T-helper 2 cell treated with Interferon-gamma antibody and Interleukin-4, amounts not matched to agents 100 ng/mL and 5 ng/mL, for 36 hours (primary cell): ENCODE measurements around the gene C1orf198. TPM values are rescaled to one million over a fixed set of nuclear protein-coding genes. Genes with fewer than 3 reads are reported as not detected.

ENCODE experiments used
- intact Hi-C: fragments of 100-400 bp; cut with micrococcal nuclease; formaldehyde crosslinking; loops from one replicate; pipeline ENCODE4 v1.15.1; 2023
- total RNA-seq: library from RNA; stranded (reverse); gene quantifications from 2 replicates; pipeline ENCODE4 v1.2.3, GENCODE V29; 2022

C1orf198 gene
- total RNA-seq, 1 donor from 2014 or later, result 2.4 TPM

- intact Hi-C loops, result no loop called here
Observed at GRCh38 chr1:230812568-230812967, 55.8 kb downstream of the C1orf198 start.

- intact Hi-C loops, result no loop called here
Observed at GRCh38 chr1:230809256-230809990, 58.9 kb downstream of the C1orf198 start.

- intact Hi-C loops, result no loop called here
Observed at GRCh38 chr1:230808281-230808872, 59.9 kb downstream of the C1orf198 start.

GRCh38 chr1:230807561-230808280, 60.6 kb downstream of the C1orf198 start:
- intact Hi-C loops, result no loop called here

- intact Hi-C loops, result no loop called here
Observed at GRCh38 chr1:230807029-230807428, 61.3 kb downstream of the C1orf198 start.

- intact Hi-C loops, result no loop called here
Observed at GRCh38 chr1:230806552-230806951, 61.8 kb downstream of the C1orf198 start.

GRCh38 chr1:230804396-230804795, 63.9 kb downstream of the C1orf198 start:
- intact Hi-C loops, result no loop called here

- intact Hi-C loops, result no loop called here
Observed at GRCh38 chr1:230800891-230801840, 67.2 kb downstream of the C1orf198 start.

GRCh38 chr1:230798491-230798890, 69.8 kb downstream of the C1orf198 start:
- intact Hi-C loops, result loop anchor here (2.0 kb wide), 1 partner anchor 412 kb away; no protein-coding TSS in a partner anchor

GRCh38 chr1:230797942-230798365, 70.4 kb downstream of the C1orf198 start:
- intact Hi-C loops, result loop anchor here (2.0 kb wide), 1 partner anchor 413 kb away; no protein-coding TSS in a partner anchor

- intact Hi-C loops, result no loop called here
Observed at GRCh38 chr1:230797376-230797920, 70.9 kb downstream of the C1orf198 start.

GRCh38 chr1:230796626-230797025, 71.7 kb downstream of the C1orf198 start:
- intact Hi-C loops, result no loop called here

GRCh38 chr1:230794871-230795605, 73.3 kb downstream of the C1orf198 start:
- intact Hi-C loops, result no loop called here

GRCh38 chr1:230794431-230794830, 73.9 kb downstream of the C1orf198 start:
- intact Hi-C loops, result no loop called here

GRCh38 chr1:230793463-230793745, 74.9 kb downstream of the C1orf198 start:
- intact Hi-C loops, result no loop called here

GRCh38 chr1:230792691-230793462, 75.4 kb downstream of the C1orf198 start:
- intact Hi-C loops, result no loop called here

- intact Hi-C loops, result no loop called here
Observed at GRCh38 chr1:230791986-230792564, 76.2 kb downstream of the C1orf198 start.

GRCh38 chr1:230790026-230790425, 78.3 kb downstream of the C1orf198 start:
- intact Hi-C loops, result no loop called here
